GM19395 (cell line): Measurements from ENCODE around the gene IGF1R.
"Not testable (repeated sequence)": the region's sequence is repeated elsewhere in the genome, so short reads cannot be mapped to it uniquely, and the experiment has no call there.

ENCODE experiments used
- ATAC-seq: cut with Tn5 transposase; IDR thresholded peaks from one replicate; pipeline ENCODE4 v1.9.1; 2021; ENCODE audit warnings: mild to moderate bottlenecking, moderate library complexity; ENCODE audit not compliant: unreplicated experiment

The IGF1R gene

GRCh38 chr15:98953000-98953787 lies 304.9 kb downstream of the IGF1R start:
- peak; percentile 39 for ATAC-seq

DNA sequence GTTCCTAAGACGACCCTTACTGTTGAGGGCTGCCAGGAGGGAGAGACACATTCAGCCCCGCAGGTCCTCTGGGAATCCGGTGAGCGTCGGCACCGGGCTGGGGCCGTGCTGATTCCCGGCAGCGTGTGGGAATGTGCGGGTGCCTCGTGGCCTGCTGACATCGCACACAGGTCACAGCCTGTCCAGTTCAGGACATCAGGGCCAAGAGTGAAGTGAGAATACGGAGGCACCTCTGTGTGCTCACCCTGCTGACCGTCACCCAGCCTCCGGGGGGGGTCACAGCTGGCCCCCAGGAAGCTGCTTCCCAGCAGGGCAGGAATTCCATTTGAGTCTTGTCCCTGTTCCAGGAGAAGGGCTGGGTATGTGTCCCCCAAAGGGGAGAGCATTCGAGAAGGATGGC lies 305.6 kb downstream of the IGF1R start:
- ATAC-seq: no peak

DNA sequence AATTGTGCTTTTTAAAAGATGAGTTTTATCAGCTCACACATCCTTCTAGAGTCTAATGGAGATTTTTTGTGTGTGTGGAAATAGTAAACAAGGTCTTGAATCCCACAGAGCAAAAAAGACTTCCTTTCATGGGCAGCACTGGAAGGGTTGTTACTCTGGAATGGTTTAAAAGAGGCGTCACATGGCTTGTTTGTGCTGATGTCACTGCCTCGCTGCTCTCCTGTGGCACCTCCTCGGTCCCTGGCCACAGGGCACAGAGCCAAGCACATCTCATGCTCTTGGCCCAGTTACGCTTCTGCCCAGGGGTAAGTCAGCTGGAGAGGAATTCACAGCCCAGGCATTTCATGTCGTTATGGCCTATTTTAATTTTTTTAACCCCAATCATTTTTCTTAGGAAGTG lies 306.1 kb downstream of the IGF1R start:
- no peak for ATAC-seq

GRCh38 chr15:98955331-98955730 lies 307.0 kb downstream of the IGF1R start:
- no peak for ATAC-seq

DNA sequence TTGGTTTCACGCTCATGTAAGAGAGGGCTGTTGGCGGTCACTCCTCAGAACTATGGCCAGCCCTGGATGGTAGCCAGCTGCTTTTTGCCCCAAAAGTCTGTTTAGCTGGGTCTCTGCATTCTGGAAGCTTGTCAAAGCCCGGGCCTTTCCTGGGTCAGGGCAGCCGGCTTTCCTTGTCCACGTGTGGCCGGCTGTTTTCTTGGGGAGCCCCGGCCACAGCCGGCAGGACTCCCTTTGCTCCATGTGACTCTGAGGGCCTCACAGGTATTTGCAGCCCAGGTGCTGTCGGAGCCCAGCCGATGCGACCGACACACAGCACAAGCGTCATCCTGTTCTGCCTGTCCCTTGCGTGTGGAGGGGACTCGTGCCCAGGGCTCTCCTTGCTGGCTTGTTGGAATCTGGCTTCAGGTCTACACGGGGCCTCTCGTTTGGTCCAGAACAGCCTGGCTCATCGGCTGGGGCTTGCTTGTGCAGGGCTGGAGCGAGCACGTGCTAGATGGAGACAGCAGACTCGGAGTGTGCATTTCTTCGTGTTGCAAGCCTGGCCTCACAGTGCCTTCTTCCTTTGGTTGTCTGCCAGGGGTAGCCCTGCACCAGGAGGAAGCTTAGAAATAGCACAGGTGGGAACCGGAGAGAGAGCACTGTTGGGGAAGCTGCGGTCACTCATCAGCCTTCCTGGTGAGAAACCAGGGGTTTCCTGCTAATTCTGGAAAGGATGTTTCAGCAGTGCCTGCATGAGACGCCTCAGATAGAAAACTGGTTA lies 307.8 kb downstream of the IGF1R start:
- ATAC-seq: no peak

DNA sequence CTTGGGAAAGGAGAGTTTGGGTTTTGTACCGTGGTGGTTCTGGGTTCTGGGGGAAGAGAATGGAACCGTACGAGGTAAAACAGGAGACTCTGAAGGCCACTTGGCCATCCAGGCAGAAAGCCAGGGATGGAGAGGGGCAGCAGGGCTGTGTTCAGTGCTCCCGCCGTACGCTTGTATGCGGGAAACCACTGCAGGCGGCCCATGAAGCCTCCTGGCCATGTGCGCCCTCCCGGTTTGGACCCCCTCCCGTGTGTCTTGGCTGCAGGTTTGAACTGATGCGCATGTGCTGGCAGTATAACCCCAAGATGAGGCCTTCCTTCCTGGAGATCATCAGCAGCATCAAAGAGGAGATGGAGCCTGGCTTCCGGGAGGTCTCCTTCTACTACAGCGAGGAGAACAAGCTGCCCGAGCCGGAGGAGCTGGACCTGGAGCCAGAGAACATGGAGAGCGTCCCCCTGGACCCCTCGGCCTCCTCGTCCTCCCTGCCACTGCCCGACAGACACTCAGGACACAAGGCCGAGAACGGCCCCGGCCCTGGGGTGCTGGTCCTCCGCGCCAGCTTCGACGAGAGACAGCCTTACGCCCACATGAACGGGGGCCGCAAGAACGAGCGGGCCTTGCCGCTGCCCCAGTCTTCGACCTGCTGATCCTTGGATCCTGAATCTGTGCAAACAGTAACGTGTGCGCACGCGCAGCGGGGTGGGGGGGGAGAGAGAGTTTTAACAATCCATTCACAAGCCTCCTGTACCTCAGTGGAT lies 308.6 kb downstream of the IGF1R start:
- ATAC-seq: no peak

DNA sequence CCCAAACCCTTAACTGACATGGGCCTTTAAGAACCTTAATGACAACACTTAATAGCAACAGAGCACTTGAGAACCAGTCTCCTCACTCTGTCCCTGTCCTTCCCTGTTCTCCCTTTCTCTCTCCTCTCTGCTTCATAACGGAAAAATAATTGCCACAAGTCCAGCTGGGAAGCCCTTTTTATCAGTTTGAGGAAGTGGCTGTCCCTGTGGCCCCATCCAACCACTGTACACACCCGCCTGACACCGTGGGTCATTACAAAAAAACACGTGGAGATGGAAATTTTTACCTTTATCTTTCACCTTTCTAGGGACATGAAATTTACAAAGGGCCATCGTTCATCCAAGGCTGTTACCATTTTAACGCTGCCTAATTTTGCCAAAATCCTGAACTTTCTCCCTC lies 309.3 kb downstream of the IGF1R start:
- ATAC-seq: no peak

DNA sequence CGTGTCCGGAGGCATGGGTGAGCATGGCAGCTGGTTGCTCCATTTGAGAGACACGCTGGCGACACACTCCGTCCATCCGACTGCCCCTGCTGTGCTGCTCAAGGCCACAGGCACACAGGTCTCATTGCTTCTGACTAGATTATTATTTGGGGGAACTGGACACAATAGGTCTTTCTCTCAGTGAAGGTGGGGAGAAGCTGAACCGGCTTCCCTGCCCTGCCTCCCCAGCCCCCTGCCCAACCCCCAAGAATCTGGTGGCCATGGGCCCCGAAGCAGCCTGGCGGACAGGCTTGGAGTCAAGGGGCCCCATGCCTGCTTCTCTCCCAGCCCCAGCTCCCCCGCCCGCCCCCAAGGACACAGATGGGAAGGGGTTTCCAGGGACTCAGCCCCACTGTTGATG lies 309.7 kb downstream of the IGF1R start:
- ATAC-seq: no peak

GRCh38 chr15:98958918-98959639 lies 310.7 kb downstream of the IGF1R start:
- no peak for ATAC-seq

- no peak for ATAC-seq
Observed at GRCh38 chr15:98959640-98960007, 311.3 kb downstream of the IGF1R start.

DNA sequence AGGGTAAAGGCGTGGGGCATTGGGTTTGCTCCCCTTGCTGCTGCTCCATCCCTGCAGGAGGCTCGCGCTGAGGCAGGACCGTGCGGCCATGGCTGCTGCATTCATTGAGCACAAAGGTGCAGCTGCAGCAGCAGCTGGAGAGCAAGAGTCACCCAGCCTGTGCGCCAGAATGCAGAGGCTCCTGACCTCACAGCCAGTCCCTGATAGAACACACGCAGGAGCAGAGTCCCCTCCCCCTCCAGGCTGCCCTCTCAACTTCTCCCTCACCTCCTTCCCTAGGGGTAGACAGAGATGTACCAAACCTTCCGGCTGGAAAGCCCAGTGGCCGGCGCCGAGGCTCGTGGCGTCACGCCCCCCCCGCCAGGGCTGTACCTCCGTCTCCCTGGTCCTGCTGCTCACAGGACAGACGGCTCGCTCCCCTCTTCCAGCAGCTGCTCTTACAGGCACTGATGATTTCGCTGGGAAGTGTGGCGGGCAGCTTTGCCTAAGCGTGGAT lies 312.3 kb downstream of the IGF1R start:
- no peak for ATAC-seq

- ATAC-seq: no peak
Observed at GRCh38 chr15:98963444-98963843, 315.1 kb downstream of the IGF1R start.

DNA sequence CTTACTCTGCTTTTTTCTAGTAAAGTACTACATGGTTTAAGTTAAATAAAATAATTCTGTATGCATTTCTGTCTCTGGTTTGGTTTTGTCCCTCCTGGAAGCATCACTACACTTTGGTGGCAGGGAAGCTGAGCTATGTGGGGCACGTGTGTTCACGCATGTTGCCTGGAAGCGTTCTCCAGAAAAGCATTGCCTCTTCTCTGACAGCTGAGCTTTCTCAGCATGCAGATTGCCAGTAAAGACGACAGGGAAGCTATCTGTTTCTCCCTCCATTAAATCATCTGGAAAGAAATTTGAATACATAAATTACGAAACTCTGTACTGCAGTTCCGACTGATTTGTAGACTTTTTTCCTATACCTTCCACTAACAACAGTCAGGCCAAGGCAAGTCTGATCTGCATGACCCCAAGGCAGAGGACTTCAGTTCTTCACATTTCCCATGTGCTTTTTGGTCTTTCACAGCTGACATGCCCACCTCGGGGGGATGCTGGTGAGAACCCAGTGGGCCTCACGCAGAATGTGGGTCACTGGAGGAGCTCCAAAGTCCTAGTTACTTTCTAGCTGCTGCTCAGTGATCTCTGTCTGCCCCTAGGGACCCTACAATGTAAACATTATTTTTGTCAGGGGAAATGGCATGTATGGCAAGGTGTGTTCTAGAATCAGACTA lies 316.3 kb downstream of the IGF1R start:
- ATAC-seq: no peak

DNA sequence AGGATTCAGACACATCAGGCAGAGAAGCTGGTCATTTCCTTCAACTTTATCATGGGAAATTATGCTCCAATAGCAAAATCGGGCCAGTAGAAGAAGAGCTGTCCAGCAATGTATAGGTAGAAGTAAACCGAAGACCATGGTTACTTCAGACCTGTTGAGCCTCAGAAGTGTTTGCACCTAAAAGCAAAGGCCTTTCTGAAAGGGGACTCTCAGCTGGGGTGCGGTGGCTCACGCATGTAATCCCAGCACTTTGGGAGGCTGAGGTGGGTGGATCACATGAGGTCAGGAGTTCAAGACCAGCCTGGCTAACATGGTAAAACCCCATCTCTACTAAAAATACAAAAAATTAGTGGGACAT lies 316.8 kb downstream of the IGF1R start:
- ATAC-seq: not testable (repeated sequence)

DNA sequence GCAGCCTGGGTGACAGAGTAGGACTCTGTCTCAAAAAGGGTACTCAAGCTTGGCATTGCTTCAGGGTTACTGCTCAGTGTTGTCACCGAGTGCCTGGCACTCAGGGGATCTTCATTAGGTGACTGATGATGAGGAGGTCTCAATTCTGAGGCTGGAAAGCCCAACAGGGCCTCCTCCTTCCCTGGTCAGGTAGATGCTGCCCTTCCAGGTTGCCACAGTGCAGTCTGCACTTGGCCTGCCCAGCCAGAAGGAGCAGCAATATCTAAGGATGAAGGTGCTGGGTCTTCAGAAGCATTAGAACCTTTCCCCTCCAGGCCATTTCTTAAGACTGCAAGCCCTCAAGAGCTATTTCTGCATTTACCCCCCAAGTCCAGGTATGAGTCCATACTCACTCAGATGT lies 317.3 kb downstream of the IGF1R start:
- ATAC-seq: no peak

GRCh38 chr15:98966091-98966787 lies 317.9 kb downstream of the IGF1R start:
- no peak for ATAC-seq

- ATAC-seq: no peak
Observed at GRCh38 chr15:98967096-98967495, 318.8 kb downstream of the IGF1R start.

DNA sequence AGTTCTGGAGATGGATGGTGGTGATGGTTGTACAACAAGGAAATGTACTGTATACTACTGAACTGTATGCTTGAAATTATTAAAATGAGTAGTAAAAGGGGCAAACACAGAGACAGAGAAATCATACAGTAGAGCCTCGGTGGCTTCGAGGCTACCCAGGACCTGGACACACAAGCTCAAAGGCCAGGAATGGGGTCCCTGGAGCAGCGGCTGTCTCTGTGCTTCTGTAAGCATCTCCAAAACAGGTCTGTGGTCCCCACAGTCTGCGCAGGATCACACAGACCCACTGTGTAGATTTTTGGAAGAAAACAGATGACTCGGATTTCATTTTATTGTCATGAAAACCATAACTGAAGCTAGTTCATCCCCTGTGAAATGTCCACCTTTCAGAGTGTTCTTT lies 319.6 kb downstream of the IGF1R start:
- no peak for ATAC-seq

- ATAC-seq: no peak
Observed at GRCh38 chr15:98968576-98968975, 320.2 kb downstream of the IGF1R start.
